ENCODE measurements around the gene PSME3IP1. TPM values are rescaled to one million over a fixed set of nuclear protein-coding genes. Genes with fewer than 3 reads are reported as not detected.
A peak's percentile ranks its signal among the peaks of the same experiment; 100 is the strongest.

PSME3IP1 gene
- polyA plus RNA-seq, 1 donor: 149 TPM

GRCh38 chr16:57172721-57173290 is 13.0 kb downstream of the PSME3IP1 start:
- no peak for DNase-seq

DNA sequence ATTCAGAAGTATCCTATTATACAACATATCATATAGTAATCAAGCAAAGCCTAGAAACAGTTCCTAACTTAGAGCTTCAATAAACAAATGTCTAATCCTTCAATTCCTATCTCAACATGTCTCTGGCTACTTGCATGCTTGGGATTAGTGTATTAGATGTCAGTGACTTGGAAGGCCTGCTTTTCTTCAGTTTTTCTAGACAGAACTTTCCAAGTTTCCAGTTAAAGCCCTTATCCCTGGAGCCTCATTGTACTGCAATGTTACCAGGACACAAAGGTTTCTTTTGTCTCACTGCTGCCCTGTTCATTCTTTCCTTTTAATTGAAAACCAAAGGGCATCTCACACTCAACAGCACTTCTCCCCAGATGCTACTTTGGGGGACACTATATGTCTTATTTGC is 16.5 kb downstream of the PSME3IP1 start:
- DNase-seq: no peak

DNA sequence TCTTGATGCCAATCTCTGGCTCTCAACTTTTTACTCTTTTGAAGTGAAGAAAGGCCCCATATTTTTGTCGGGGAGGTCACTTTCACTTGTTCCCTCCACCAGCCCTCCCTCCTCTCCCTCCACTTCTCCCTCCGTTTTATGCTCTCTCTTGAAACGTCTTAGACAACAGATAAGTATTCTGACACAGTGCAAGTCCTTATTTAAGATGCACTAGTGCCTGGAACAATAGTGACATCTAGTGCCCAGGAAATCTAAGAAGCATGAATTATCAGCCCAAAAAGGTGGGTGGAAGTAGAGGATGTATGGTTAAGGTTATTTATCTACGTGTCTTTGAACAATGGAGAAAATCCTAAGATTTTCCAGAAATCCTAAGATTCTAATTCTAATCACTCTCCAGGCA is 17.9 kb downstream of the PSME3IP1 start:
- DNase-seq: peak; percentile 71

DNA sequence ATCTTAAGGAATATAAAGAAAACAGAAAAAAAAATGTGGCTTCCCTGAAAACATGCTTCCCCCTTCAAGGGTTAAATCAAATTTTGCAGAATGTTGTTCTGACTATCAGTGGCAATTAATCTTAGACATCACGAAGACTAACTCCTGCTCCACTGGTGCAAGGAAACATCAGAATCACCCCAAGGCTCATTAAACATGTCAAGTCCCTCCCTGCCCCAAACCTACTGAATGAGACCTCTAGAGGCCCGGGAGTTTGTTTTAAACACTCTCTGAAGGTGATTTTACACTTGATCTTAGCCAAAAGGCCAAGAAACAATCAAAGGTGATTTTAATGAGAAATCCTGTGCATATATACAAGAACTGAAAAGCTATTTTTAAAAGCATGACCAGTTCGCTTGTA is 18.3 kb downstream of the PSME3IP1 start:
- DNase-seq: peak; percentile 63

- no peak for DNase-seq
Observed at GRCh38 chr16:57166951-57167350, 18.9 kb downstream of the PSME3IP1 start.

DNA sequence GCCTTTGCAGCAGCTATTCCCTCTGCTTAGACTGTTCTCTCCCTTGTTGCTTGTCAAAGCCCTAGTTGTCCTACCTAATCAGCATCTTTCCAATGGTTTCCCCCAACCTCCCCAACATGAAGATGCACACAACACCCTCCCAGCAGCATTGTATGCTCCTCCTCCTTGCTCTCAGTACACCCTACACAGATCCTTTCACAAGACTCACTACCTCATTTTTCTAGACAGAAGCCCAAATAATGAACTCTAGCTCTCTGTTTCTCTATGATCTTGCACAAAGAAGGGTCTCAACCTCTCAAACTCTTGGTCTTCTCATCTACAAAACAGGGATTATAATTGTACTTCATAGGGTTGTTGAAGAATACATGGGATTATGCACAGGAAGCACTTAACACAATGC is 19.4 kb downstream of the PSME3IP1 start:
- no peak for DNase-seq

DNA sequence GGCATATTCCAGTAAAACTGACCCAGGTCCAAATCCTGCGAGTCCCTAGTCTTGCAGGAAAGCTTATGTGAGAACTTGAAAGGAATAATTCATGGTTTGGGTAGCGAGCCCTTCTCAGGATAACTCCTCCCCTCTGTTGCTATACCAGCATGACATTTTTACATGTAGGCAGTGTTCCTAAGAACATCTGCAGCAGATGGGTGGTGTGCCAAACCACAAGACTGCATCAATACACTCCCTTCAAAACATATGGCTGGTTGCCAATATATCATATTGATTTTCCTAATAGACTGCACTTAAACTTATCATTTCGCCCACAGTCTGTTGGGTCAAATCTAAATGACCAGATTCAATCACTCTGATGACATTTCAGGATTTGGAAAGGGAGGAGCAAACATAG is 19.9 kb downstream of the PSME3IP1 start:
- no peak for DNase-seq

DNA sequence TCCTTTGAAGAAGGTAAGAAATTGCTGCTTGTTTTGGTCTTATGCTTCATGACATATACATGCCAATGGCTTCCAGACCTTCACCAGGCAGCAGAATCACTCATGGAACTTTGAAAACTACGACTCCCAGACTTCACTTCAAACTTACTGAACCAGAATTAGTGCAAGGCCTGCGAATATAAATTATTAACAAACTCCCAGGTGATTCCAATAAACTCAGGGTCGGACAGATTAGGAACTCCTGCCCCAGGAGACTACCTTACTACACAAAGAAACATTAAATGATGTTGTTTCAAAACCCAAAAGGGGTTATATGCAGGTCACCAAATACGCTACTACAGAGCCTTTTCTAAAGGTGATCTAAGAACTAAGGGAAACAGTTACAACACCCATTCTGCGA is 20.4 kb downstream of the PSME3IP1 start:
- DNase-seq: no peak

DNA sequence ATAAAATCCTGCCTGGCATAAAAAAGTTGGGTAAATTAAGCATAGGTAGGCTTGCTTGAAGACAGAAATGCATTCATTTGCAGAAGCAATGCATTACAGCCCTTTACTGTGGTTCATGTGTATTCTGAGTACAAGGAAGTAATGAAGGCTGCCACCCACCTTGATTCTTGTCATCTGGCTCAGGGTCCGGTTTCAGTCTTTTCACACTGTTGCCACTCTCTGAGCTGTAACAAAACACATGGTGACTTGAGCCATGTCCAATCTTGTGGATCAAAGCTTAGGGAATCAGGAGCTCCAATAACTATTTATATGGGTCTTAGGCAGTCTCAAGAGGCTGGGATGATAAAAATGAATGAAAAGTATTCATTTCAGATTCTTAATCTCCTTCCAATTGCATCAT is 22.0 kb downstream of the PSME3IP1 start:
- DNase-seq: no peak

- no peak for DNase-seq
Observed at GRCh38 chr16:57159447-57159846, 26.4 kb downstream of the PSME3IP1 start.

GRCh38 chr16:57157533-57157932 is 28.3 kb downstream of the PSME3IP1 start:
- no peak for DNase-seq

DNA sequence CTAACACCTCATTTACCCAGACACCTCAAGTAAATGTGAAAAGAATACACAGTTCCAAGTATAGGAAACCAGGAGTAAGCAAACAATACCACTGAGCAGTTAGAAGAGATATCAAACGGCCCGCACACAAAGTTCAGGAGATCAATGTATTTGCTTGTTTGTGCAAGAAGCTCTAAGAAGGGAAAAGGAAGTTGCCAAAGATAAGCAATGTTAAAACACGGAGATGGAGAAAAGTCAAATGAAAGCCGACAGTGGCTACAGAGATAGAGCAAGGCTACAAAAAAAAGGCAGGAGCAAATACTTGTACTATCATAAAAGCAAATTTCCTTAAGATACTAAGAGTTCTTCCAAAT is 29.5 kb downstream of the PSME3IP1 start:
- DNase-seq: no peak

- no peak for DNase-seq
Observed at GRCh38 chr16:57155702-57156350, 30.0 kb downstream of the PSME3IP1 start.

GRCh38 chr16:57153841-57154240 is 32.0 kb downstream of the PSME3IP1 start:
- DNase-seq: no peak

DNA sequence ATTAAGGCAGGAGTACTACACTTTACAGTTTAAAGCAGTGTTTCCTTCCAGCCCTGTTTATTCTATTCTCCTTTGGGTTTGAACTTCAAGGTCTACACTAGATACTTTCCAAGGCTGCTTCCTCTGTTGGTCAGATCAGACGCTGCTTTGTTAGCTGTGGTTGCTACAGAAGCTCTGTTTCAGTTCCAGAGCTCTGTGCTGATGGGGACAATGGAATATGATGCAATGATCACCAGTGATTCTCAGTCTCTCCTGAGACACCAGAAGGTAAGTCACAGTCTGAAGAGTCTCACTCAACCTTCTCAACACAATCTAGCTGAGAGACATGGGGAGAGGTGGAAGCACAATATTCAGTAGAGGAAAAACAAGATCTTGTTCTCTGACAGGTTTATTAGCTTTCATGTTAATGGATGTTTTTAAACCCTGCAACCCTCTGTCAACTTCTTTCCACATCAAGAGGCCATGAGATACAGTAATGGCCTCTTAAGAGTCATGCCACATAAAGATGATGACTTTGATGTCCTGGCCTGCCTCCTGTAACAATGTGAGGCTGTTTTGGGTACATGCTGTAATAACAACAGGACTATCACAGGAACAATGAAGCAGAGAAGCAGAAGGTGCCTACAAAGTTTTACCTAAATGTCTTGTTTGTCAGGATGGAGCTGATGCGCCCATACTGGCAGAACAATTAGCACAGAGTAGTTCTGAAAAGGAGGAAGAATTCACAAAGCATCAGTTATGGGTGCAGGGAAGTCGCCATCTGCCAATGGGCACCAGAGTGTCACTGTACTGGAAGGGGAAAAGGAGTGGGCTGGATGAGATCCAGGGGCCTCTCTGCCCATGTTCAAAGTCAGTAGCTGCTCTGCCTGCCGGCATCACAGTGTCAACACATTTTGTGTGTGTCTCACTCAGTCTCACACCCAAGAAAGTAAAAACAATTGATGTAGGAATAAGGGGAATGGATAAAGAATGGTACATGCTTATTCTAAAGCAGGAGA is 33.4 kb downstream of the PSME3IP1 start:
- no peak for DNase-seq

DNA sequence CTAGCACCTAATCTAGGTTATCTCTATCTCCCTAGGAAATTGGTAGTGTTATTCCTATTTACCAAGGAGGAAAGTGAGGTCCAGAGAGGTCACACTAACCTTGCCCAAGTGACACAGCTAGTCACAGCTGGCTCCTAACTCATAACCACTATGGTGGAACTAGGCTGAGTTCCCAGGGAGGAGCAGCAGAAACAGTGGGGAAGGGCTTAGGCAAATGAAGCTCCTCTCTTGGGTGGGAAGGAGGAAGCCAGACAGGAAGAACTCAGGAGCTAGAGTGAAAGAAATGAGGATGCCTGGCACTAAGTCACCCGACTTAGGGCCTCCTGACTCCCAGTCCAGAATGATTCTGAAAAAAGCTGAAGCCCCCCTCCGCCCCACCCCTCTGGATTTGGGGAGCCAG is 34.5 kb downstream of the PSME3IP1 start:
- no peak for DNase-seq

GRCh38 chr16:57150682-57151330 is 35.0 kb downstream of the PSME3IP1 start:
- DNase-seq: no peak

DNA sequence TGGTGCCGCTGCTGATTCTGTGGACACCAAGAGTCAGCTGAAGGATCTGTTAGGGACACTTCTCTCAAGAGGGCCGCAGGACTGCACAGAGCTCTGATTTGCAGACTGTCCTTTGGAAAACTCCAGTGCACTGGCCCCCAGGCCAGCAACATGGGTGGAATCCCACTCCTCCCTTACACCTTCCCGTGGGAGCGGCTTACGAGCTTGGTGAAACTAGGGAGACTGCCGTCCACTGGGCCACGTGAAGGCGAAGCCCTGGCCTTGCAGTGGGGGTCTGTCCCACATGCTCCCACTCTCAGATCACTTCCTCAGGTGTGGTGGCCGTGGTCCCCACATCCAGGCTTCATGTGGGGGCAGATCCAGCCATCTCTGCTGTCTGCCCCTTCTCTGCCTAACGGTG is 36.4 kb downstream of the PSME3IP1 start:
- no peak for DNase-seq

- no peak for DNase-seq
Observed at GRCh38 chr16:57148481-57148880, 37.4 kb downstream of the PSME3IP1 start.

DNA sequence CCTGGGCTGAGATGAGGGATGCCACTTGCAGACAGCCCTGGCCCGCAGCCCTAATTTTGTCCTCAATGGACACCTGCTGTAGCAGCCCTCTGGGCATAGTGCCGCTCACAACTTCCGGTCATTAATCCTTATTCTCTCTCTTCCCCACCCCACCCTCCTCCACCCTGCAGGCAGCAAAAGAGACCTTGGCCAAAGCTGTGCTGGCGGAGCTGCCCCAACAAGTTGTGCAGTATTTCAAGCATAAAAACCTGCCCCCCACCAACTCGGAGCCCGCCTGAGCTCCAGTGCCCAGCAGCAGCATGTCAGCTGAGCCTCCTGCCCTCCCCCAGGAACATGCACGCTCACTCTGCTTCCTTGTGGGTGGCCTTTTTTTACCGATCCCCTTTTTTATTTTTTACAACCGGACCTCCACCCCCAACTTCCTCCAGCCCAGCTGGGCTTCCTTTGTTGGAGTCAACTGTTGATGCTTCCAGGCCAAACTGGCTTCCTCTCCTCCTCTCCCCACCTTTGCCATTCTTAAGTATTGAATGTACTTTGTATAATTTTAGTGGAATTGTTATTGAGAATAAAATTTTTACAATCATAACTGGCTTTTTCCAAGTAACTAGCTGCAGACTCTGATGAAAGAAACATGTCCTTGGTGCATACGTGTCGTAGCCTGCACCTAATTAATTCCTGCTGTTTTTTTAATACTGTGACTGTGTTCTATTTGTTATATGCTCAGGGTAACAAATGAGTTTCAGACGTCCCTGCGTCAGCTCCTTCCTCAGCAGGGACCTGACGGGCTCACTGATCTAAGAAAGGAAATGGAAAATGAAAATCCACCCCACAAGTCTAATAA is 38.2 kb downstream of the PSME3IP1 start:
- peak; percentile 41 for DNase-seq

DNA sequence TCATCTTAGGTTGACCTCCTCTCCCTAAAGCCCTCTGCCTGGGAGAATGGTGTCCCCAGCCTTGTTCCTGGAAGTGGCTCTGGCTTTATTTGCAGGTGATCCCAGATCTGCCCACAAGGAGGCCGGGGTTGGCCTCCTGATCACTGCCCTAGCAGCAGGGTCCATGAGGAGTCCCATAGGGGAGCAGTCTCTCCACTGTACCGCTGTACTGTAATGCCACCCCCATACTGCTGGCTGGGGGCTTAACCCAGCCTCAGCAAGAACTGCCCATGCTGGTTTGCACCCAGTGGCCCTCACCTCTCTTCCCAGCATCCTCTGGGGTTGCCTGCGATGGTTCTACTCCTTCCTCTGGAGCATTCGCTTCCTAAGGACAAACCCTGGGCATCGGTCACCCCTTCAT is 39.1 kb downstream of the PSME3IP1 start:
- no peak for DNase-seq
